ENCODE measurements around the gene SHISA6.

DNA sequence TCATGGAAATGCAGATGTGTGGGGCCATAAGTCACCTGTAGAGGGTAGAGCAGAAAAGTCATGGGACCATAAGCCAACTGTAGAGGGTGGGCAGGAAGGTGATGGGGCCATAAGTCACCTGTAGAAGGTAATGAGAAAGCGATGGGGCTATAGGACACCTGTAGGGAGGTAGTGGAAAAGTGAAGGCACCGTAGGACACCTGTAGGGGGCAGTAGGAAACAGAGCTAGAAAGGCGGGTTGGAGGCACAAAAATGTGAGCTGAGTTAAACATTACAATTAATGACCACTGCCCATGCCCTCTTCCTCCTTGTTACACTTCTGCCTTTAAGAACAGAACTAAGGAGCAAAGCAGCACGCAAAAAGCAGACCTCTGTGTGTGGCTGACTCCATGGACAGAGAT, 150.1 kb downstream of the SHISA6 start:
- TF ChIP-seq, protein P1, sequence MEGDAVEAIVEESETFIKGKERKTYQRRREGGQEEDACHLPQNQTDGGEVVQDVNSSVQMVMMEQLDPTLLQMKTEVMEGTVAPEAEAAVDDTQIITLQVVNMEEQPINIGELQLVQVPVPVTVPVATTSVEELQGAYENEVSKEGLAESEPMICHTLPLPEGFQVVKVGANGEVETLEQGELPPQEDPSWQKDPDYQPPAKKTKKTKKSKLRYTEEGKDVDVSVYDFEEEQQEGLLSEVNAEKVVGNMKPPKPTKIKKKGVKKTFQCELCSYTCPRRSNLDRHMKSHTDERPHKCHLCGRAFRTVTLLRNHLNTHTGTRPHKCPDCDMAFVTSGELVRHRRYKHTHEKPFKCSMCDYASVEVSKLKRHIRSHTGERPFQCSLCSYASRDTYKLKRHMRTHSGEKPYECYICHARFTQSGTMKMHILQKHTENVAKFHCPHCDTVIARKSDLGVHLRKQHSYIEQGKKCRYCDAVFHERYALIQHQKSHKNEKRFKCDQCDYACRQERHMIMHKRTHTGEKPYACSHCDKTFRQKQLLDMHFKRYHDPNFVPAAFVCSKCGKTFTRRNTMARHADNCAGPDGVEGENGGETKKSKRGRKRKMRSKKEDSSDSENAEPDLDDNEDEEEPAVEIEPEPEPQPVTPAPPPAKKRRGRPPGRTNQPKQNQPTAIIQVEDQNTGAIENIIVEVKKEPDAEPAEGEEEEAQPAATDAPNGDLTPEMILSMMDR (IDR thresholded peaks at IDR 0.05) = peak in 6 of 7 experiments; percentile 24 to 74 (median 52)
- no peak for TF ChIP-seq POLR2A (IDR thresholded peaks at IDR 0.05)
